GM21529 (cell line): ENCODE data around the gene DNAAF1.

Source experiments
- ATAC-seq: cut with Tn5 transposase; IDR thresholded peaks from one replicate; pipeline ENCODE4 v1.9.1; 2021; ENCODE audit not compliant: unreplicated experiment

The DNAAF1 gene

DNA sequence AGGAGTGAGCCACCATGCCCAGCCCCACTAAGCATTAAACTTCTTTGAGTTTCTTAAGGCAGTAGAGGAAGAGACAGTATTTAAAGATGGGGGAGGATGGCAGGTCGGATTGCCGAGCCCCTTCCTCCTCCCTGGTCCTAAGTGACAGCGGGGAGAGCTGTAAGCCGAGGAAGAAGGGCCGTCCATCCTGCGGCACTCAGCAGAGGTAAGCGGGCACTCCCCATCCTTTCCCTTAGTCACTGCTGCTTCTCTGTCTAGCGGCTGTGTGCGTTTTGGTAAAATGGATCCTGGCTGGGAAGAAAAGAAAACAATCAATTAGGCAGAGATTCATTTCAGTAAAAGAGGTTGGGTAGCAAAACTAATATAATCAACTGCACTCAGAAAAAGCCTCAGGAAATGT lies 13.9 kb downstream of the DNAAF1 start:
- no peak for ATAC-seq

DNA sequence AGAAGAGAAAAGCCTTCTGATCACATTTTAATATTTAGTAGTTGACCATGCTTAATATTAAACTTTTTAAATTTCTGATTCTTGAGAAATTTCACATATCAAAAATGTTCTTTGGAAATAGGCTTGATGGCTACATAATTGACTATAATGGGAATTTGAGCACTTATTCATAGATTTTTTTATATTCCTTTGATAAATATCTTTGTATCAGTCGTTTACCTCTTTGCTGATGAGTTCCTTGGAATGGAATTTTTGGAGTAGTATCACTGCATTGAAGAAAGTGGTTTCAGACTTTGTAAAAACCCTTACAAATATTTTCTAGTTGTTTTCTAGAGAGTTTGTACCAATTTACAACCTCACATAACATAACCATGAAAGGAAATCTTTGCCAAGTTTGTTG lies 14.7 kb downstream of the DNAAF1 start:
- no peak for ATAC-seq

DNA sequence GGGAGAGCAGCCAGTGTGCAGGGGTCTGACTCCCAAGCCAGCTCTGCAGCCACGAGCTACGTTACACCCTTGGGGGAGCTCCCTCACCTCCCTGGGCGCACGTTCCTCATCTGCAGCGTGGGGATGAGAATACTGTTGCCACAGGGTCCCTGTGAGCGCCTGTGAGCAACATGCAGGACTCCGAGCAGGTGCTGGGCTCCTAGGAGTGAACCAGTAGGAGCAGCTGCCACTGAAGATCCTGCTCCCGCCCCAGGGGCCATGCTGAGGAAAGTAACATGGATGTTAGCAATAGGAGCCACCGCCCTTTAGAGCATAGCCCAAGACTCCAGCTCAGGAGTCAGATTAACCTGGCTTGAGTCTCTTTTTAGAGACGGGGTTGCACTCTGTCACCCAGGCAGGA lies 15.9 kb downstream of the DNAAF1 start:
- ATAC-seq, result no peak

DNA sequence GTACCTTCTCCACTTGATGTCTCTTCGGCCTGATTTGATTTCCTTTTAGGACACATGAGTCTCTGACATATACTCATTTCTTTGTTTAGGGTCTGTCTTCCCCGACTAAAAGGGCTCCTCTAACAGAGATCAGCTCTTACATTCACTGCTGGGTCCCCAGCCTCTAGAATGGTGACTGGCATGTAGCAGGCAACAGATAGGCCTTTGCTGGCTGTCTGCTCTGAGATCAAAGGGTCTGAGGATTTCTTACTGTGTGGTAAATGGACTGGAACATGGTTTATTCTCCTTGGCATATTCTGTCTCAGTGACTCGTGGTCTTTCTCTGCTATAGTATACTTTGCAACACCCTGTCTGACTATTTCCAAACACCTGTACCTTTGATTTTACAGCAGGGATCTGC lies 16.7 kb downstream of the DNAAF1 start:
- no peak for ATAC-seq

DNA sequence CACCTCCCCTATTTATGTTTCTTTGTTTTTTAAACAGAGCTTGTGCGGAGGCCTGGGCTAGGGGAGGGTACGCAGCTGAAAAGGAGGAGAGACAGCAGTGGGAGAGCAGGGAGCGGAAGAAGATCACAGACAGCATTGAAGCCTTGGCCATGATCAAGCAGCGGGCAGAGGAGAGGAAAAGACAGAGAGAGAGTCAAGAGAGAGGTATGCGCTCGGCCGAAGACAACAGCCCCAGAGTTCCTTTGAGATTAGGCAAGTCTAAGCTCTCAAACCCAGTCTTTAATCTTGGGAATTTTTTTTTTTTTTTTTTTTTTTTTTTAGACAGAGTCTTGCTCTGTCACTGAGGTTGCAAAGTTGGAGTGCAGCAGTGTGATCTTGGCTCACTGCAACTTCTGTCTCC lies 20.6 kb downstream of the DNAAF1 start:
- ATAC-seq, result no peak

DNA sequence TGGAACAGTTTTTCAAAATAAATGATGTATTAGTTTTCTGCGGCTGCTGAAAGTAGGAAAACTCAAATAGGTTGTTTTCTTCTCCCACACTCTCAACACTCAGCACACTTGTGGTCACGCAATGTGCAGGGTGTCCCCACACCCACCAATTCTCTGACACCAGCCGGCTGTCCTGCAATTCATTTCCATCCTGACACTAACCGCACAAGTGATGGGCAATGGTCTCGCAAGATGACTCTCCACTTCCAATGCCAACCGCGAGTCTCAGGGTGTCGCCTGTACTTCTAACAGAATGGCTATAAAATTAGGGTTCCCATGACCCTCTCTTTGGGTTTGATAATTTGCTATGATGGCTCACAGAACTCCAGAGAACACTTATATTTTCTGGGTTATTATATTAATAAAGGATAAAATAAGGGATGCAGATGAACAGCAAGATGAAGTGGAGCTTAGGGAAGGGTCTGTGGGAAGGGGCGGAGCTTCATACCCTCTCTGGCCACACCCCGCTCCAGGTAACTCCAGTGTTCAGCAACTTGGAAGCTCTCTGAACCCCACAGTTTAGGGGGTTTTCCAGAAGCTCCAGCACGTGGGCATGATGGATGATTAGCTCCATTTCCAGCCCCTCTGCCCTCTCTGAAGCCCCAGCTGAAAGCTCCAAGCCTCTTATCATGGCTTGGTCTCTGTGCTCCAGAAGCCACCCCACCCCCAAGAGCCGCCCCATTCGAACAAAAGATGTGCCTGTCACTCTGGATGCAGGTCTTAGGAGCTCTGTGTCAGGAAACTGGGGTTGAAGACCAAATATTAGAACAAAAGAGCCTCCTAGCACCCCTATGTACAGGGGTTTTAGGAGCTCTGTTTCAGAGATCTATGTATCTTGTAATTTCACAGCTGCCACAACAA lies 21.9 kb downstream of the DNAAF1 start:
- ATAC-seq, result no peak

DNA sequence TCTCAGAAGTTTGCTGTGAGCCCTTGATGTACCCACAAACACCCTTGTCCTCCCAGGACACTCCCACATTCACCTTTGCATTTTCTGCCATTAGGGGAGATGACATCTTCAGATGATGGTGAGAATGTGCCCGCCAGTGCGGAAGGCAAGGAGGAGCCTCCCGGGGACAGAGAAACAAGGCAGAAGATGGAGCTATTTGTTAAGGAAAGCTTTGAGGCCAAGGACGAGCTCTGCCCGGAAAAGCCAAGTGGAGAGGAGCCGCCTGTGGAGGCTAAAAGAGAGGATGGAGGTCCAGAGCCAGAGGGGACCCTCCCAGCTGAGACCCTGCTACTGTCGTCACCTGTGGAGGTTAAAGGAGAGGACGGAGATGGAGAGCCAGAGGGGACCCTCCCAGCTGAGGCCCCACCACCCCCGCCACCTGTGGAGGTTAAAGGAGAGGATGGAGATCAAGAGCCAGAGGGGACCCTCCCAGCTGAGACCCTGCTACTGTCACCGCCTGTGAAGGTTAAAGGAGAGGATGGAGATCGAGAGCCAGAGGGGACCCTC lies 24.7 kb downstream of the DNAAF1 start:
- ATAC-seq, result no peak

DNA sequence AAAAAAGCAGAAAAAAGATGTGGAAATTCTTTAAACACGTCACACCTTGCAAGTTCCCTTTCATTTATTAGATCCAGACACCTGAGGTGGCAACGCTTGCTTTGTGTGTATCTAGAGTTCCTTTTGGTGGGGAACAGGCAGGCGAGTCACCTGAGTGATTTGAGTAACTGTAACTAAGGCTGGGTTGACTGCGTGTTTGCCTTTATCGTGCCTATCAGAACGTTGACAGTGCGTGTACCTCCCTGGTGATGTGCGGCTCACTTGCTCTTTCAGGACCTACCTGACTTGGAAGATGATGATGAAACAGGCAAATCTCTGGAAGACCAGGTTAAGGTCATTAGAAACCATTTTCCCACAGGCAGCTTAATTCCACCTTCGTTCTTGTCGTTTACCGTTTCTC lies 29.3 kb downstream of the DNAAF1 start:
- no peak for ATAC-seq

DNA sequence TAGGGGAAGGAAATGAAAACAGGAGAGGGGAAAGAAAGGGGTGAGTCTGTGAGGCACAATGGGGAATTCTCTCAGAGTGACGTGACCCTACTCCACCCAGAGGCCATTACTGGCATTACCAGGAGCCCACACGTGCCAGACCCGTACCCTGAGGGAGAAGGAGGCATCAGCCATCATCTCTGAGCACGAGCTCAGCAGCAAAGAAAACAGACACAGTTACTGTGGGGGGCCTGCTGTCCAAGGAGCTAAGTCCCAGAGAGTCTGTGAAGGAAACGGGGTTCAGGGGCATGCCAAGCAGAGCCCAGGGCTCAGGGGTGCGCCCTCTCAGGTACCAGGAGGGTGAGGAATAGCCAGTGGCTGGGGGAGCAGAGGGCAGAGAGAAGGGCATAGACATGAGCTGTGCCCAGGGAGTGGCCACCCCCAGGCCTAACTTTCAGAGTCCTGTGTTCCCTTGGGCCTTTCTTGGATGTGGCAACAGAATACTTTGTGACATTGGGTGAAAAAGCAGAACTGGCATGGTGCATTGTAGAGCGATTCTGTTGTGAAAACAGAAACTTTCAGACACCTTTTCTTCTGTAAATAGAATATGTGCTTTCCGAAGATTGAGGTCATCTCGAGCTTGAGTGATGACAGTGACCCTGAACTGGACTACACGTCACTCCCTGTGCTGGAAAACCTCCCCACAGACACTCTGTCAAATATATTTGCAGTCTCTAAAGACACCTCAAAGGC lies 30.4 kb downstream of the DNAAF1 start:
- ATAC-seq, result peak; percentile 68

DNA sequence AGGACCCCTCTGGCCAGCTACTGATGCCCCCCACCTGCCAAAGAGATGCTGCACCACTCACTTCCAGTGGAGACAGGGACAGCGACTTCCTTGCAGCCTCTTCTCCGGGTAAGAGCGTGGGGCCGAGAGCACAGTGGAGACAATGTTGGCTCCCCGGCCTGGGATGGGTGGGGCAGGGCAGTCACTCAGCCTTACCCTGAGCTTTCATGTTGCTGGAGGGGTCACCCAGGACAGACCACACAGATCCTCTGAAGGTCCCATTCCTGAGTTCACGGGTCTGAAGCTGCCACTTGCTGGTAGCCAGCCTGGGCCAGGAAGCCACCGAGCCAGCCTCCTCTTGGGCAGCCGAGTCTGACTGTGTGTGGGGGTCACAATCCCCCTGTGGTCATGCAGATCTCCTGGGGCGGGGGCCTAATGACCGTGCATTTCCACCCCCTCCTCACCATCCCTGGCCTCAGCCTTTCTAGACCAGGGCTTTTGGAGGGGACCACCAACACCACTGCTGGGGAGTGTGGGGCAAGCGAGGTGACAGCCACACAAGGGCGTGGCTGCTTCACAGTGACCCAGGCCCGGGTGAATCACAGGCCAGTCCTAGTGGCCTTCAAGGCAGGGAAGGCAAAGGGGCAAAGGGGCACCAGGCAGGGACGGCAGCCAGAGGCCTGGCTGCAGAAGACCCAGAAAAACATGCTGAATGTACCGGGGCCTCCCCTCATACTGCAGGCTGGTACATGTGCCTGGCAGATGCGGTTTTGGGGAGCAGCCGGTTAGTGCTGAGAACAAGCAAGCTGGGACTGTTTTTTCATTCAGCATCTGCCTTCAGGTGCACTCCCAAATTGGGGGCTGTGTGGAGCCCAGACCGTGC lies 31.3 kb downstream of the DNAAF1 start:
- ATAC-seq, result no peak

DNA sequence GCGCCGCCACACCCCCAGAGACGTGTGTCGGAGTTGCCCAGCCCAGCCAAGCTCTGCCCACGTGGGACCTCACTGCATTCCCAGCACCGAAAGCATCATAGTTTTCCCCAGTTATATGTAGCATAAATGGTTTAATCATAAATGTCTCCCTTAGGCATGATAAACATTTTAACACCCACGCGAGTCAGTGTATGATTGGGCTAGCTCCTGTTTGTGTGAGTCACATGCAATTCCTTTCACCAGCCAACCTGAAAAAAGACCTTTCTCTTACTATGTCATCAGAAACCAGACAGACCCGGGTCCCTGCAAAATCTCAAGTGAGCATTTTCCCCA lies 32.6 kb downstream of the DNAAF1 start:
- no peak for ATAC-seq

DNA sequence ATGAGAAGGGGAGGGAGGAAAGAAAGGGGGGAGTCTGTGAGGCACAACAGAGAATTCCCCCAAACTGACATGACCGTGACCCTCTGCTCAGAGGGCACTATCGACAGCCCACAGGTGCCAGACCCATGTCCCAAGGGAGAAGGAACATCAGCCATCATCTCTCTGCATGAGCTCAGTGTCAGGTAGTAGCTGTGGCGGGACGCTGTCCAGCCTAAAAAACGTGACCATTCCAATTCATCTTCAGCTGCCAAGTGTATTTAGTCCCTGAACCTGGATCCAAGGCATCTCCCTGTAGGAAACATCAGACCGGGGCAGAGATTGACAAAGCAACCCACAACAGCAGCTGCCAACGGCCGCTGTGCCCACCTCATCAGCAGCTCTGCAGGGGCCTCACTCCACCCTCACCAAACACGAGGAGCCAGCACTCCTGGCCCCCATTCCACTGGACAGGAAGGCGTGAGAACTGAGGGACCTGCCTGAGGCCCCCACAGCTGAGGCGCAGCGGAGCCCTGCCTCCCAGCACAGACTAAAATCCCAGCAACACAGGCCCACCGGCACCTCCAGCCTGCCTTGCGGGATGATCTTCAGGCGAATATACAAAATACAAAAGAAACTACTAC lies 33.1 kb downstream of the DNAAF1 start:
- no peak for ATAC-seq

DNA sequence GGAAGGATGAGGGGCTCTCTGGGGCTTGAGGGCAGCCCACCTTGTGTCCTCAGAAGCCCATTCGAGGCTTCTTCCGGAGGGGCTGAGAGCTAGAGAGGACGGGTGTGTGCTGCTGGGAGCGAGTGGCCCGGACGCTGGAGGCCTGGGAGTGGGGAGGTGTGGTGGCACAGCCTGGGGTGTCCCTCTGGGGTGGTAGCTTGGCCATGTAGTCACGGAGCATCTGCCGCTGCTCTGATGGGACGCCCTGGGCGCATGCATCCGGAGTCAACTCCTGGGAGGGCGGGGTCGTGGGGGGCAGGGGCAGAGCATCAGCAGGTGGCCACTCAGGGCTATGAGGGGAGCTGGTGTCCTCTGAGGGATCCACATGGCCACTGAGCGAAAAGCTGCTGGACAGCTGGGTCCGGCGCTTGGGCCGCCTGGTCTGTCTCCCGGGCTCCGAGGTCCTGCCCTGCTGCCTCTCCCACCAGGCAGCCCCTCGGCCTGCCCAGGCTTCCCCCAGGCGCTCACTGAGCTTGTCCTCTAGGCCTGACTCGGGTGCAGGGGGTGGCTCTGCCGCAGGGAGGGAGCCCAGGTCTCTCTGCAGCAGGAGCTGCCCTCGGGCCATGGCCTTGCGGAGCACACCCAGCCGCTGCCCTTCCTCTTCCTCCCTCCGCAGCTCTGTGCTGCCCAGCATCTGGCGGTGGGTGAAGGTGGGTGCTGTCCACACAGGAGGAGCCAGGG lies 33.9 kb downstream of the DNAAF1 start:
- ATAC-seq, result no peak

DNA sequence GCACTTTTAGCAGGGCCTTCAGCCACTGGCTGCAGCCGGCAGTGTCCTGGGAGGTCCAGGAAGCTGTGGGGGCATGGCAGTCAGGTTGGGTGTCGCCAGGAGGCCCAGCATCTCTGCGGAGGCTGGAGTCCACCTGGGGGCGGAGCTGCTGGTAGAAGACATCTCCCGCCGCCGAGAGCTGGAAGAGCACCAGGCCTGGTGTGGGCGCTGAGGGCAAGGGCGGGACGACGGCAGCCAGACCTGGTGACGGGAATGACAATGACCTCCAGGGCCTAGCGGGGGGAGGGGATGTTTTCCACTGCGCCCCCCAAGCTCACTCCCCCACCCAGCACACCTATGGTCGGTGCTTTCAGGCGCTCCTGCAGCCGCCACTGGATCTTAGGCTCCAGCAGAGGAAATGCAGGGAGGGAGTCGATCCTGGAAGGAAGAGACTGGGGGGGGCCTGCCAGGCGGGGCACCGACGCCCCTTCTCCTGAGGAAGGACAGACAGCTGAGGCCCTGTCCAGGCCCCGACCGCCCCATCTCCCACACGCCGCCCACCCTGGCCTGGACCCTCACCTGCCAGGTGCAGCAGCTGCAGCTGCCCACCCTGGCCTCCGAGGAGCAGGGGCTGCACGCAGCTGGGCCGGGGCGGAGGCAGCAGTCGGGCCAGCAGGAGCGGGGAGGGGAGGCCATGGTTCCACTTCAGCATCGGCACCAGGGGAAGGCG lies 34.7 kb downstream of the DNAAF1 start:
- ATAC-seq, result no peak

DNA sequence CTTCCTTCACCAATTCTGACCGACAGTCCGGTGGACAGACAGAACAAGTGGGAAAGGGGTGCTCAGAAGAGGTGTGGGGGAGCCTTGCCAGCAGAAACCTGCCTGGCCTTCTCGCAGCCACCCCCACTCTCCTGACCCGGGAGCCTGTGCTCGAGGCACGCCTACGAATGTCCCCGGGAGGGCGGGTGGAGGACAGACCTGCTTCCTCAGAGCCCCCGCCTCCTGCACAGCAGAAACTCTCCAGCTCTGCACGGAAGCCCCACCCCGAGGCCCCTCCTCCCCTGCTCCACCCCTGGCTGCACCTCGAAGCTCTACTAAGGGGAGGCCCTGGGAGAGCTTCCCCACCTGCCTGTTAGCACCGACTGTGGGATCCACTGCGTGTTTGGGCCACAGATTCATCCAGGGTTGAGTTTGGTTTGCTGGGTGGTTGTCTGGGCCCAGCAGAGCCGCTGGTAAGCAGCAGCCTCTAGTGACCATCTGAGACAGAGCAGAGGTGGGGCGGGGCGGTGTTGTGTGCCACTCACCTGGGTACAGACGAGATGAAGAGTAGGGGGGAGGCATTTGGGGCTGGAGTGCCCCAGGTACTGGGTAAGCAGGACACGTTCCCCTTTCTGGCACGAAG lies 35.5 kb downstream of the DNAAF1 start:
- no peak for ATAC-seq

DNA sequence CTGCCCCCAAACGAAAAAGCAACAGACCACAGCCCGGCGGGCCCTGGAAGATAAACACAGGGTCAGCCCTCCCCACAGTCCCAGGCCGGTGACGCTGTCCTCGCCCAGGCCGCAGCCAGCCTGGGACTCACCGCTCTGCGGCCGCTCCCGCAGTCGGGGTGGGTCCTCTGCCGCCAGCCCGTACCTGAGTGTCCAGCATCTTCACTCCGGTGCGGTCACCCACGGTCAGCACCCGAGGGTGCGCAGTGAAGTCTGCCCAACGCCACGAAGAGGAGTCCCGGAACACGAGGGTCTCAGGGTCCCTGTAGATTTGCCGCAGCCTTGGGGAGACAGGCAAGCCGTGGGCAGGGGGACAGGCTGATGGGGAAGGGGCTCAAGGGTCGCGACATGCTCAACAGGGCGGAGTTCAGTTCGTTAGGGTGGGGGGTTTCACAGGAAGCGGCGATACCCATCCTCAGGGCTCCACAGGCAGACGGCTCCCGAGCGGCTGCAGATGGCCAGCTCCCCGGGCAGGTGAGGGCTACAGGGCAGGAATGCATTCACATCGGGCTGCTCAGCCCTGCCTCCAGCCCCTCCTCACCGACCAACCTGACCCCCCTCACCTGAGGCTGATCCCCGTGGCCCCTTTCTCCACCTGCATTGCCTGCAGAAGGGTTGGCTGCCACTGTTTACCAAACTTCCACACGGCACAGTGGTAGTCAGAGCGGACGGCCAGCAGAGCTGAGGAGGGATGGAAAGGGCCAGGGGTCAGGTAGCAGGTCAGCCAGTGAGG lies 36.2 kb downstream of the DNAAF1 start:
- ATAC-seq, result no peak

DNA sequence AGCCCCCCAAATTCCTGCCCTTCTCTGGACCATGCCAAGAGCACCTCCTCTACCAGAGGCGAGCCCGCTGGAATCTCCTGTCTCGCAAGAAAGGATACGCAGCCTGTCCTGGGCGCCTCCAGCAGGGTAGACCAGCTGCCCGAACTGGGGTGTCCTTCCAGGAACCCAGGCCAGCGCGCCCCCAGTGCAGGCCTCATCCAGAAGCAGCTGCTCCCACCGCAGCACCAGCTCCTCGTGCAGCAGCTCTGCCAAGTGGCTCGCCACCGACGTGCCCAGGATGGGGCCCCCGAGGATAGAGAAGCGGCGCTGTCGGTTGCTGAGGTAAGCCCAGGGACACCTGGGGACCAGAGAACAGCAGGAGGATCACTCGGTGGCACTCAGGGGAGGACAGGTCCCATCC lies 37.0 kb downstream of the DNAAF1 start:
- ATAC-seq, result no peak
